ENCODE measurements around the gene PCED1B.

The PCED1B gene

GRCh38 chr12:47068539-47068938 lies 10.9 kb upstream of the PCED1B start:
- no peak for DNase-seq

GRCh38 chr12:47070310-47070709 lies 9.1 kb upstream of the PCED1B start:
- no peak for DNase-seq

GRCh38 chr12:47071241-47071852 lies 8.1 kb upstream of the PCED1B start:
- DNase-seq: peak; percentile 31

- no peak for DNase-seq
Measured at GRCh38 chr12:47073951-47074350, 5.5 kb upstream of the PCED1B start.

GRCh38 chr12:47074757-47075156 lies 4.7 kb upstream of the PCED1B start:
- no peak for DNase-seq

- DNase-seq: no peak
Measured at GRCh38 chr12:47075192-47076084, 4.0 kb upstream of the PCED1B start.

GRCh38 chr12:47077206-47078085 lies 2.0 kb upstream of the PCED1B start:
- DNase-seq: no peak

- DNase-seq: no peak
Measured at GRCh38 chr12:47078086-47078395, 1.4 kb upstream of the PCED1B start.

GRCh38 chr12:47078733-47079467 lies 521 bp upstream of the PCED1B start:
- DNase-seq: peak; percentile 52

- DNase-seq: peak; percentile 31
Measured at GRCh38 chr12:47079981-47080724, 732 bp downstream of the PCED1B start.

- peak; percentile 58 for DNase-seq
Measured at GRCh38 chr12:47080725-47081502, 1.5 kb downstream of the PCED1B start.

- no peak for DNase-seq
Measured at GRCh38 chr12:47082283-47082682, 2.9 kb downstream of the PCED1B start.

GRCh38 chr12:47082796-47083621 lies 3.6 kb downstream of the PCED1B start:
- no peak for DNase-seq

- DNase-seq: no peak
Measured at GRCh38 chr12:47084172-47084571, 4.8 kb downstream of the PCED1B start.

GRCh38 chr12:47085815-47086252 lies 6.4 kb downstream of the PCED1B start:
- DNase-seq: peak; percentile 82

- DNase-seq: no peak
Measured at GRCh38 chr12:47087088-47087688, 7.8 kb downstream of the PCED1B start.

- no peak for DNase-seq
Measured at GRCh38 chr12:47088021-47088944, 8.9 kb downstream of the PCED1B start.

GRCh38 chr12:47091009-47091408 lies 11.6 kb downstream of the PCED1B start:
- DNase-seq: no peak

GRCh38 chr12:47094804-47095203 lies 15.4 kb downstream of the PCED1B start:
- DNase-seq: no peak
